HCT116 (cell line): ENCODE results near the gene HIRIP3. TPM values are rescaled to one million over a fixed set of nuclear protein-coding genes. Genes with fewer than 3 reads are reported as not detected.

Experiments used
- ATAC-seq: fragments of 200-7000 bp; cut with Tn5 transposase; 2 replicates; pipeline ENCODE4 v1.9.1; 2020; ENCODE audit warnings: mild to moderate bottlenecking, moderate library complexity
- BruUV-seq: library from RNA; stranded (reverse); fragments of 400-500 nt; replicated peaks from 2 replicates; lab custom pipeline; 2021; lab: Mats Ljungman, UMichigan
- CTCF ChIA-PET: fragments of 300-600 bp; sonication (Branson Sonifier 250); formaldehyde crosslinking; loops from one replicate; lab custom pipeline; 2021; ENCODE audit warnings: antibody characterized with exemption; lab: Charles Lee
- POLR2A ChIA-PET: fragments of 300-600, 350-600 bp; sonication (Branson Sonifier 250); formaldehyde crosslinking; loops from one replicate; lab custom pipeline; 2021; ENCODE audit warnings: antibody characterized with exemption; lab: Charles Lee
- RAD21 ChIA-PET, 2 experiments: fragments of 300-600 bp; sonication (Branson Sonifier 250); formaldehyde crosslinking; loops; one replicate each; lab custom pipeline; 2023; ENCODE audit warnings: low total read pairs in 2 of 2; ENCODE audit not compliant: uncharacterized antibody in 2 of 2, unreplicated experiment in 2 of 2, low non-redundant PET in 1 of 2; lab: Charles Lee
- DNase-seq: peaks from one replicate; pipeline ENCODE4 v3.0.0-alpha.2; 2010; ENCODE audit warnings: low read depth, low spot score
- H2AFZ ChIP-seq: fragments of 200-600 bp; shearing (Covaris generic), sonication (generic); 2 replicates; pipeline ENCODE4 v1.6.1; 2017; ENCODE audit warnings: low read depth, mixed run types, mixed read lengths, antibody characterized with exemption, low read length; ENCODE audit not compliant: poor library complexity, severe bottlenecking
- H3K27ac ChIP-seq: 2 replicates; pipeline ENCODE4 v1.5.1; 2012; ENCODE audit warnings: low read depth, low read length
- H3K27me3 ChIP-seq: fragments of 200-600 bp; sonication (generic); 2 replicates; pipeline ENCODE4 v1.6.1; 2016; ENCODE audit warnings: mixed run types, low read length, mixed read lengths; ENCODE audit not compliant: insufficient read depth
- H3K36me3 ChIP-seq, 2 experiments: fragments of 200-500 bp in 1 of 2; fragments of 200-600 bp in 1 of 2; sonication (Bioruptor generic) in 1 of 2; sonication (generic) in 1 of 2; 2 replicates each; pipeline versions ENCODE4 v1.5.1 to v1.6.1; 2014 to 2016; ENCODE audit warnings: low read length in 2 of 2, inconsistent platforms in 1 of 2, mixed read lengths in 1 of 2, mixed run types in 1 of 2; ENCODE audit not compliant: insufficient read depth in 2 of 2, control insufficient read depth in 1 of 2
- H3K4me1 ChIP-seq, 2 experiments: fragments of 200-600 bp in 1 of 2; sonication (generic) in 1 of 2; 2 replicates each; pipeline versions ENCODE4 v1.5.1 to v1.6.1; 2012 to 2017; ENCODE audit warnings: low read length in 2 of 2, inconsistent platforms in 1 of 2, mild to moderate bottlenecking in 1 of 2, mixed read lengths in 1 of 2, mixed run types in 1 of 2, moderate library complexity in 1 of 2; ENCODE audit not compliant: insufficient read depth in 2 of 2, control insufficient read depth in 1 of 2
- H3K4me2 ChIP-seq: fragments of 200-600 bp; sonication (generic); 2 replicates; pipeline ENCODE4 v1.6.1; 2017; ENCODE audit warnings: mixed run types, low read length, mixed read lengths
- H3K4me3 ChIP-seq, 2 experiments: fragments of 200-600 bp in 1 of 2; sonication (generic) in 1 of 2; replicated peaks in 1 of 2; 2 replicates each; pipeline ENCODE4 v1.5.1; 2011 to 2016; ENCODE audit warnings: low read length in 2 of 2, control low read depth in 1 of 2, low read depth in 1 of 2, mild to moderate bottlenecking in 1 of 2, mixed read lengths in 1 of 2, mixed run types in 1 of 2
- H3K79me2 ChIP-seq: fragments of 200-600 bp; sonication (generic); 2 replicates; pipeline ENCODE4 v1.6.1; 2017; ENCODE audit warnings: mild to moderate bottlenecking, mixed run types, low read length, moderate library complexity, mixed read lengths; ENCODE audit not compliant: insufficient read depth
- H3K9ac ChIP-seq: fragments of 200-600 bp; sonication (generic); 2 replicates; pipeline ENCODE4 v1.6.1; 2016; ENCODE audit warnings: low read length, mixed read lengths
- H3K9me2 ChIP-seq: fragments of 200-600 bp; sonication (generic), shearing (Covaris generic); 2 replicates; pipeline ENCODE4 v1.6.1; 2017; ENCODE audit warnings: mixed run types, mild to moderate bottlenecking, moderate library complexity; ENCODE audit not compliant: insufficient read depth
- H3K9me3 ChIP-seq, 2 experiments: fragments of 200-500 bp in 1 of 2; fragments of 200-600 bp in 1 of 2; sonication (Bioruptor generic) in 1 of 2; sonication (generic) in 1 of 2; 2 replicates each; pipeline ENCODE4 v1.6.1; 2014 to 2017; ENCODE audit warnings: low read length in 2 of 2, mixed read lengths in 2 of 2, inconsistent platforms in 1 of 2, low read depth in 1 of 2, mild to moderate bottlenecking in 1 of 2, mixed run types in 1 of 2, moderate library complexity in 1 of 2; ENCODE audit not compliant: control insufficient read depth in 1 of 2, insufficient read depth in 1 of 2
- H4K20me1 ChIP-seq: fragments of 200-600 bp; sonication (generic), shearing (Covaris generic); 2 replicates; pipeline ENCODE4 v1.6.1; 2017; ENCODE audit warnings: mixed run types, mild to moderate bottlenecking, moderate library complexity; ENCODE audit not compliant: insufficient read depth
- CBX3 ChIP-seq: IDR thresholded peaks from 2 replicates; pipeline ENCODE4 v1.6.1; 2012; ENCODE audit warnings: low read depth
- CEBPB ChIP-seq: IDR thresholded peaks from 2 replicates; pipeline ENCODE4 v1.6.1; 2012; ENCODE audit warnings: low read depth
- CTCF ChIP-seq, 3 experiments: fragments of 200-600 bp in 1 of 3; sonication (generic) in 1 of 3; IDR thresholded peaks in 2 of 3; conservative IDR thresholded peaks in 1 of 3; 2 replicates each; pipeline ENCODE4 v1.5.1; 2012 to 2017; ENCODE audit warnings: low read depth in 2 of 3, low read length in 2 of 3, antibody characterized with exemption in 1 of 3, borderline replicate concordance in 1 of 3, control low read depth in 1 of 3, mild to moderate bottlenecking in 1 of 3, mixed read lengths in 1 of 3, mixed run types in 1 of 3, moderate library complexity in 1 of 3; ENCODE audit not compliant: insufficient read depth in 1 of 3
- EGR1 ChIP-seq: IDR thresholded peaks from 2 replicates; pipeline ENCODE4 v1.6.1; 2012; ENCODE audit warnings: low read depth
- ELF1 ChIP-seq: IDR thresholded peaks from 2 replicates; pipeline ENCODE4 v1.6.1; 2012; ENCODE audit warnings: low read depth, borderline replicate concordance
- EZH2 ChIP-seq: fragments of 200-600 bp; sonication (generic); IDR thresholded peaks from 2 replicates; pipeline ENCODE4 v1.6.1; 2017; ENCODE audit warnings: antibody characterized with exemption, mixed run types
- FOSL1 ChIP-seq: IDR thresholded peaks from 2 replicates; pipeline ENCODE4 v1.6.1; 2012; ENCODE audit warnings: low read depth
- JUND ChIP-seq: IDR thresholded peaks from 2 replicates; pipeline ENCODE4 v1.6.1; 2012
- MAX ChIP-seq: IDR thresholded peaks from 2 replicates; pipeline ENCODE4 v1.6.1; 2012
- POLR2A ChIP-seq: IDR thresholded peaks from 2 replicates; pipeline ENCODE4 v1.7.0; 2011; ENCODE audit warnings: borderline replicate concordance; ENCODE audit not compliant: insufficient read depth, insufficient read length; ENCODE audit errors: extremely low read depth
- REST ChIP-seq: IDR thresholded peaks from 2 replicates; pipeline ENCODE4 v1.6.1; 2012; ENCODE audit warnings: low read depth
- SIN3A ChIP-seq: IDR thresholded peaks from 2 replicates; pipeline ENCODE4 v1.6.1; 2012; ENCODE audit warnings: low read depth
- SP1 ChIP-seq: IDR thresholded peaks from 2 replicates; pipeline ENCODE4 v1.6.1; 2012; ENCODE audit warnings: low read depth
- SRF ChIP-seq: IDR thresholded peaks from 2 replicates; pipeline ENCODE4 v1.6.1; 2012; ENCODE audit warnings: low read depth
- ZBTB33 ChIP-seq: IDR thresholded peaks from 2 replicates; pipeline ENCODE4 v1.6.1; 2011; ENCODE audit warnings: mild to moderate bottlenecking, low read length, moderate library complexity; ENCODE audit not compliant: insufficient replicate concordance; ENCODE audit errors: extremely low read depth
- intact Hi-C: fragments of 100-400 bp; cut with micrococcal nuclease; formaldehyde crosslinking; loops from 2 replicates; pipeline ENCODE4 v1.10.0; 2022
- total RNA-seq: library from RNA; stranded (reverse); gene quantifications from one replicate; pipeline ENCODE4 v1.2.1, GENCODE V29; 2021; ENCODE audit not compliant: unreplicated experiment

Gene HIRIP3
- total RNA-seq, 1 experiment from 2014 or later = 21.8 TPM

GRCh38 chr16:29947897-29948296 lies 47.5 kb downstream of the HIRIP3 start:
- H2AFZ ChIP-seq = no peak overlapping the region
- H3K9me3 ChIP-seq = no peaks in the 10 kb centered on the region
- no peak for ATAC-seq
- POLR2A ChIA-PET = no interaction called here
- no peak overlapping the region for H3K4me3 ChIP-seq
- H4K20me1 ChIP-seq = no peaks in the 10 kb centered on the region
- H3K9ac ChIP-seq = no peak overlapping the region
- H3K27ac ChIP-seq = no peak overlapping the region
- H3K36me3 ChIP-seq = no peaks in the 10 kb centered on the region
- H3K79me2 ChIP-seq = no peaks in the 10 kb centered on the region
- no peaks in the 10 kb centered on the region for H3K9me2 ChIP-seq
- no peak for TF ChIP-seq JUND
- TF ChIP-seq POLR2A = no peak
- TF ChIP-seq REST = no peak
- TF ChIP-seq MAX = no peak
- TF ChIP-seq FOSL1 = no peak
- no peak for TF ChIP-seq SP1
- no peak for TF ChIP-seq CBX3
- TF ChIP-seq CTCF (IDR thresholded peaks at IDR 0.05 in 2 of 3, conservative IDR thresholded peaks at IDR 0.05 in 1 of 3; ENCODE audit: borderline replicate concordance in 1 of 3, insufficient read depth in 1 of 3, low read depth in 2 of 3, low read length in 2 of 3) = no peak
- no peak for TF ChIP-seq SRF
- TF ChIP-seq CEBPB = no peak
- TF ChIP-seq EGR1 = no peak
- no peak for TF ChIP-seq EZH2
- TF ChIP-seq SIN3A = no peak
- no peak for TF ChIP-seq ELF1
- TF ChIP-seq ZBTB33 = no peak
- intact Hi-C loops = no loop called here
- peaks cover 27 to 34% of the 10 kb centered on the region in 2 experiments for H3K4me1 ChIP-seq
- CTCF ChIA-PET = no interaction called here
- RAD21 ChIA-PET = no interaction called here
- no peak for DNase-seq
- no peaks in the 10 kb centered on the region for H3K27me3 ChIP-seq
- H3K4me2 ChIP-seq = no peak overlapping the region
- BruUV-seq = no TSS peak
